Endothelial cell of umbilical vein (primary cell): ENCODE measurements around the gene PSMA6. TPM values are rescaled to one million over a fixed set of nuclear protein-coding genes. Genes with fewer than 3 reads are reported as not detected.

ENCODE experiments used
- BruUV-seq: library from RNA; stranded (reverse); fragments of 400-500 nt; replicated peaks from 2 replicates; lab custom pipeline; 2021; lab: Mats Ljungman, UMichigan
- CTCF ChIA-PET: fragments of 300-600, 350-600 bp; sonication (Branson Sonifier 250); formaldehyde crosslinking; loops from one replicate; lab custom pipeline; 2021; ENCODE audit warnings: antibody characterized with exemption, inconsistent platforms; lab: Charles Lee
- POLR2A ChIA-PET: fragments of 300-600, 350-600 bp; sonication (Branson Sonifier 250); formaldehyde crosslinking; loops from one replicate; lab custom pipeline; 2021; ENCODE audit warnings: antibody characterized with exemption, inconsistent platforms; lab: Charles Lee
- DNase-seq: peaks from one replicate; pipeline ENCODE4 v3.0.0-alpha.2; 2011; ENCODE audit warnings: low read depth, low spot score
- FAIRE-seq: peaks from 2 replicates; lab custom pipeline; 2011; peaks lifted over from hg19 to GRCh38; lab: Jason Lieb, UNC
- H2AFZ ChIP-seq: 2 replicates; pipeline ENCODE4 v1.6.0; 2012; ENCODE audit warnings: low read depth, low read length, control low read depth, inconsistent platforms
- H3K27ac ChIP-seq: 2 replicates; pipeline ENCODE4 v1.5.1; 2011; ENCODE audit warnings: low read depth, mild to moderate bottlenecking, control low read depth, low read length, moderate library complexity; ENCODE audit not compliant: insufficient read depth
- H3K27me3 ChIP-seq, 2 experiments: 2 replicates each; pipeline versions ENCODE4 v1.6.0 to v1.6.1; 2011; ENCODE audit warnings: low read length in 2 of 2, mixed read lengths in 1 of 2; ENCODE audit not compliant: control insufficient read depth in 2 of 2, insufficient read depth in 2 of 2
- H3K36me3 ChIP-seq, 2 experiments: 2 replicates in 1 of 2; 3 replicates in 1 of 2; pipeline ENCODE4 v1.5.1; 2011; ENCODE audit warnings: low read length in 2 of 2, mild to moderate bottlenecking in 1 of 2, moderate library complexity in 1 of 2; ENCODE audit not compliant: control insufficient read depth in 2 of 2, insufficient read depth in 2 of 2; ENCODE audit errors: extremely low read depth in 1 of 2
- H3K4me1 ChIP-seq: 3 replicates; pipeline ENCODE4 v1.5.1; 2011; ENCODE audit warnings: mild to moderate bottlenecking, low read length; ENCODE audit not compliant: control insufficient read depth, insufficient read depth; ENCODE audit errors: extremely low read depth
- H3K4me2 ChIP-seq: 2 replicates; pipeline ENCODE4 v1.6.1; 2011; ENCODE audit warnings: low read length, control low read depth, mixed read lengths; ENCODE audit not compliant: insufficient read depth
- H3K4me3 ChIP-seq, 3 experiments: fragments of 200-600 bp in 1 of 3; sonication (generic), shearing (Covaris generic) in 1 of 3; replicated peaks in 1 of 3; 2 replicates each; pipeline ENCODE4 v1.5.1; 2011 to 2016; ENCODE audit warnings: control low read depth in 3 of 3, low read length in 3 of 3, mild to moderate bottlenecking in 2 of 3, inconsistent platforms in 1 of 3, low read depth in 1 of 3, moderate library complexity in 1 of 3; ENCODE audit not compliant: insufficient read depth in 1 of 3
- H3K79me2 ChIP-seq: 2 replicates; pipeline ENCODE4 v1.6.0; 2012; ENCODE audit warnings: low read length, inconsistent platforms; ENCODE audit not compliant: control insufficient read depth, insufficient read depth
- H3K9ac ChIP-seq: replicated peaks from 2 replicates; pipeline ENCODE3; 2011; ENCODE audit warnings: low read length, control low read depth; ENCODE audit not compliant: insufficient read depth; ENCODE audit errors: extremely low read depth
- H3K9me1 ChIP-seq: replicated peaks from 3 replicates; pipeline ENCODE4 v1.6.0; 2011; ENCODE audit warnings: mild to moderate bottlenecking, low read length; ENCODE audit not compliant: control insufficient read depth, insufficient read depth; ENCODE audit errors: extremely low read depth
- H3K9me3 ChIP-seq: replicated peaks from 2 replicates; pipeline ENCODE4 v1.5.1; 2012; ENCODE audit warnings: low read length, inconsistent platforms; ENCODE audit not compliant: control insufficient read depth, insufficient read depth
- H4K20me1 ChIP-seq: replicated peaks from 2 replicates; pipeline ENCODE3; 2011; ENCODE audit warnings: mild to moderate bottlenecking, low read length; ENCODE audit not compliant: control insufficient read depth, insufficient read depth; ENCODE audit errors: extremely low read depth
- EZH2 ChIP-seq: IDR thresholded peaks from 2 replicates; pipeline ENCODE4 v1.6.1; 2012; ENCODE audit warnings: borderline replicate concordance, low read depth, mild to moderate bottlenecking, moderate library complexity, low read length, inconsistent platforms; ENCODE audit not compliant: severe bottlenecking
- FOS ChIP-seq: IDR thresholded peaks from 2 replicates; pipeline ENCODE4 v1.6.1; 2011; ENCODE audit warnings: mild to moderate bottlenecking, low read length, moderate library complexity, borderline replicate concordance; ENCODE audit not compliant: insufficient read depth
- GATA2 ChIP-seq: IDR thresholded peaks from 2 replicates; pipeline ENCODE4 v1.7.0; 2011; ENCODE audit warnings: low read depth, mild to moderate bottlenecking, moderate library complexity, mixed read lengths, low read length; ENCODE audit not compliant: insufficient read length, insufficient read depth
- JUN ChIP-seq: IDR thresholded peaks from 2 replicates; pipeline ENCODE4 v1.6.1; 2011; ENCODE audit warnings: borderline replicate concordance, low read depth; ENCODE audit not compliant: insufficient read length, insufficient read depth
- MYC ChIP-seq: IDR thresholded peaks from one replicate; pipeline ENCODE4 v1.6.1; 2011; ENCODE audit warnings: mild to moderate bottlenecking, low read depth, low read length
- POLR2A ChIP-seq: IDR thresholded peaks from 2 replicates; pipeline ENCODE4 v1.6.1; 2012; ENCODE audit warnings: low read depth, mild to moderate bottlenecking, control low read depth, low read length
- POLR2AphosphoS5 ChIP-seq: IDR thresholded peaks from 2 replicates; pipeline ENCODE4 v1.6.1; 2012; ENCODE audit warnings: low read depth, mild to moderate bottlenecking, control low read depth, low read length, moderate library complexity; ENCODE audit not compliant: insufficient read depth
- dilution Hi-C: fragments of 300-500 bp; cut with MboI; formaldehyde crosslinking; loops from one replicate; pipeline ENCODE4 v1.15.0; 2019; ENCODE audit warnings: low sequenced_read_pairs; ENCODE audit not compliant: extremely low pct_ligation_motif_present
- intact Hi-C: fragments of 100-400 bp; cut with micrococcal nuclease; formaldehyde crosslinking; loops from one replicate; pipeline ENCODE4 v1.10.0; 2022
- polyA plus RNA-seq, 4 experiments: library from polyadenylated mRNA; depleted of rRNA in 3 of 4; stranded (reverse) in 3 of 4; unstranded in 1 of 4; fragments of >200 nt; gene quantifications; 2 replicates each; pipeline versions ENCODE4 v1.2.1 to v1.2.3, GENCODE V29; 2011 to 2012; ENCODE audit warnings: missing spikeins in 1 of 4
- total RNA-seq: library from RNA; stranded (reverse); gene quantifications from 2 replicates; pipeline ENCODE4 v1.2.3, GENCODE V29; 2021
- TF ChIP-seq, protein P1 (sequence below): IDR thresholded peaks from 2 replicates; pipeline ENCODE4 v1.6.1; 2011; ENCODE audit not compliant: insufficient read depth, insufficient read length
- TF ChIP-seq, protein P2 (sequence below), 2 donors: IDR thresholded peaks; 1 replicate in 1 of 2; 2 replicates in 1 of 2; pipeline ENCODE4 v1.5.1; 2011; ENCODE audit warnings: low read length in 2 of 2, mild to moderate bottlenecking in 2 of 2, moderate library complexity in 2 of 2, control low read depth in 1 of 2, inconsistent platforms in 1 of 2, low read depth in 1 of 2; ENCODE audit not compliant: insufficient read depth in 1 of 2; ENCODE audit errors: extremely low read depth in 1 of 2

Gene PSMA6
- total and polyA plus RNA-seq, 2 donors (not counting 3 experiments of a cell fraction or from before 2014, with no cell fraction given) = 170 to 197 TPM

DNA sequence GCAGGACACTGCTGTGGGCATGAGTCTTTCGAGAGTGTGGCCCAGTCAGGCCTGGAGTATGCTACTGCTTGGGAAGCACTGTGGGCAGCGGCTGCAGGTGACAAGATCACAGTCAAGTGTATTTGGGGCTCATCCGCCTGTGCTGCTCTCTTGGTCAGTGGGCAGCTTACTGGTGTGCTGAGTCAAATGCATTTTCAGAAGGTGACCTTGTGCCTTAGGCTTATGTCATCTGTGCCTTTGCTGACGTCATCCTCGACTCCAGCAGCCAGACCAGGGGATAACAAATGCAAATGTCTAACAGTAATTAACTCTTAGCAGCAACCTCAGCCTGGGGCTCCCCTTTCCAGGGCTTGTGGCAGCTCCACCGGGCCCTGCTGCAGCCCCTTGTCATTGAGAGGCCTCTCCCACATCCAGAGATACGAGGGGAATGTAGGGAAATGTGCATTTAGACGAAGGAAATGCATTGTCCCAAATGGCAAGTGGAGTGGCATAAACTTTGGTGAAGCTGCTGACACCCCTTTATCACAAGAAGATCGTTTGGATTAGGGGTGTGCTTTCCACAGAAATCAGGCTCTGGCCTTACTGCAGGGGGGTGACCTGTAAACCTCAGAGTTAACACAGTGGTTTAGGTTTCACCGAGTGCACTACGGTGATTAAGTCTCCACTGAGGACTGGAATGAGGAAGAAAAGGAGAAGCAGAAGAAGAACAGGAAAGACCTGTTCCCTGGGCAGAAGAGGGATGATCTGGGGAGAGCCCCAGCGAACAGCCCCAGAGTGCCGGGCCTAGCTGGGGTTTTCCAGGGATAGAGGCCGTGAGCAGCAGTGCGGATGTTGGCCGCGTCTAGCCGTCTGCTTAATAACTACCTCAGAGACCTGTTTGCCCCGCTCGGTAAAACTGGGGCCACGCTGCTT, 39.7 kb downstream of the PSMA6 start:
- DNase-seq = no peak
- Histone ChIP-seq H3K9ac (no peak overlapping the region), H3K9me1 (no peaks in the 10 kb centered on the region), H2AFZ (no peak overlapping the region), H3K4me2 (no peak overlapping the region), H3K79me2 (no peaks in the 10 kb centered on the region), H4K20me1 (no peaks in the 10 kb centered on the region), H3K27me3 (no peaks in the 10 kb centered on the region), H3K4me1 (peaks cover 24% of the 10 kb centered on the region), H3K9me3 (no peaks in the 10 kb centered on the region), H3K36me3 (no peaks in the 10 kb centered on the region), H3K27ac (no peak overlapping the region), H3K4me3 (no peak overlapping the region)
- intact Hi-C loops (no loop called here), dilution Hi-C loops (no loop called here)
- BruUV-seq = no TSS peak
- TF ChIP-seq POLR2AphosphoS5 = no peak
- TF ChIP-seq, protein P1, sequence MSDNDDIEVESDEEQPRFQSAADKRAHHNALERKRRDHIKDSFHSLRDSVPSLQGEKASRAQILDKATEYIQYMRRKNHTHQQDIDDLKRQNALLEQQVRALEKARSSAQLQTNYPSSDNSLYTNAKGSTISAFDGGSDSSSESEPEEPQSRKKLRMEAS = no peak
- TF ChIP-seq GATA2 = no peak
- no peak for TF ChIP-seq JUN
- no peak for TF ChIP-seq EZH2
- TF ChIP-seq MYC = no peak
- no peak for TF ChIP-seq FOS
- no peak for TF ChIP-seq POLR2A
- TF ChIP-seq, protein P2, sequence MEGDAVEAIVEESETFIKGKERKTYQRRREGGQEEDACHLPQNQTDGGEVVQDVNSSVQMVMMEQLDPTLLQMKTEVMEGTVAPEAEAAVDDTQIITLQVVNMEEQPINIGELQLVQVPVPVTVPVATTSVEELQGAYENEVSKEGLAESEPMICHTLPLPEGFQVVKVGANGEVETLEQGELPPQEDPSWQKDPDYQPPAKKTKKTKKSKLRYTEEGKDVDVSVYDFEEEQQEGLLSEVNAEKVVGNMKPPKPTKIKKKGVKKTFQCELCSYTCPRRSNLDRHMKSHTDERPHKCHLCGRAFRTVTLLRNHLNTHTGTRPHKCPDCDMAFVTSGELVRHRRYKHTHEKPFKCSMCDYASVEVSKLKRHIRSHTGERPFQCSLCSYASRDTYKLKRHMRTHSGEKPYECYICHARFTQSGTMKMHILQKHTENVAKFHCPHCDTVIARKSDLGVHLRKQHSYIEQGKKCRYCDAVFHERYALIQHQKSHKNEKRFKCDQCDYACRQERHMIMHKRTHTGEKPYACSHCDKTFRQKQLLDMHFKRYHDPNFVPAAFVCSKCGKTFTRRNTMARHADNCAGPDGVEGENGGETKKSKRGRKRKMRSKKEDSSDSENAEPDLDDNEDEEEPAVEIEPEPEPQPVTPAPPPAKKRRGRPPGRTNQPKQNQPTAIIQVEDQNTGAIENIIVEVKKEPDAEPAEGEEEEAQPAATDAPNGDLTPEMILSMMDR (IDR thresholded peaks at IDR 0.05; ENCODE audit: extremely low read depth in 1 of 2, insufficient read depth in 1 of 2, low read depth in 1 of 2, low read length in 2 of 2) = no peak
- FAIRE-seq = no peak
- POLR2A ChIA-PET = no interaction called here
- CTCF ChIA-PET = interaction anchor here (1.7 to 2.2 kb wide), 2 partner anchors 9 to 72 kb away, joined by 4 to 5 read pairs; no protein-coding TSS in a partner anchor
